Immature natural killer cell (primary cell): ENCODE data around the gene ARHGAP30. TPM values are rescaled to one million over a fixed set of nuclear protein-coding genes. Genes with fewer than 3 reads are reported as not detected.
"Not testable (repeated sequence)": the region's sequence is repeated elsewhere in the genome, so short reads cannot be mapped to it uniquely, and the experiment has no call there.

ENCODE experiments used
- DNase-seq, 3 donors: peaks; one replicate each; pipeline ENCODE4 v3.0.0; 2022; ENCODE audit warnings: mixed read lengths in 1 of 3
- H3K27ac Mint-ChIP-seq, 6 donors: one replicate each; pipeline ENCODE4 v1.8.0; 2020; ENCODE audit warnings: mixed read lengths in 6 of 6, mild to moderate bottlenecking in 5 of 6, inconsistent platforms in 4 of 6, moderate library complexity in 3 of 6
- H3K27me3 Mint-ChIP-seq, 3 donors: one replicate each; pipeline ENCODE4 v1.8.0; 2020 to 2021; ENCODE audit warnings: low read depth in 3 of 3, mild to moderate bottlenecking in 3 of 3, mixed read lengths in 3 of 3, moderate library complexity in 3 of 3, inconsistent platforms in 1 of 3
- H3K36me3 Mint-ChIP-seq, 3 donors: one replicate each; pipeline ENCODE4 v1.8.0; 2020; ENCODE audit warnings: mixed read lengths in 3 of 3, inconsistent platforms in 2 of 3, mild to moderate bottlenecking in 2 of 3
- H3K4me1 Mint-ChIP-seq, 2 donors: one replicate each; pipeline ENCODE4 v1.8.0; 2020; ENCODE audit warnings: inconsistent platforms in 2 of 2, mild to moderate bottlenecking in 2 of 2, mixed read lengths in 2 of 2, moderate library complexity in 1 of 2
- H3K4me3 Mint-ChIP-seq, 5 donors: one replicate each; pipeline ENCODE4 v1.8.0; 2020; ENCODE audit warnings: mild to moderate bottlenecking in 5 of 5, mixed read lengths in 5 of 5, inconsistent platforms in 3 of 5, moderate library complexity in 3 of 5
- H3K9me3 Mint-ChIP-seq, 6 donors: one replicate each; pipeline ENCODE4 v1.8.0; 2020; ENCODE audit warnings: mild to moderate bottlenecking in 6 of 6, mixed read lengths in 6 of 6, inconsistent platforms in 4 of 6, moderate library complexity in 3 of 6
- polyA plus RNA-seq, 3 donors: library from polyadenylated mRNA; unstranded; fragments of 300-500 nt; fragmentation: Illumina TruSeq; gene quantifications; one replicate each; pipeline ENCODE4 v1.2.3, GENCODE V29; 2021

The ARHGAP30 gene
- polyA plus RNA-seq, 3 donors from 2014 or later: 98.0 to 265 (median 103) TPM

DNA sequence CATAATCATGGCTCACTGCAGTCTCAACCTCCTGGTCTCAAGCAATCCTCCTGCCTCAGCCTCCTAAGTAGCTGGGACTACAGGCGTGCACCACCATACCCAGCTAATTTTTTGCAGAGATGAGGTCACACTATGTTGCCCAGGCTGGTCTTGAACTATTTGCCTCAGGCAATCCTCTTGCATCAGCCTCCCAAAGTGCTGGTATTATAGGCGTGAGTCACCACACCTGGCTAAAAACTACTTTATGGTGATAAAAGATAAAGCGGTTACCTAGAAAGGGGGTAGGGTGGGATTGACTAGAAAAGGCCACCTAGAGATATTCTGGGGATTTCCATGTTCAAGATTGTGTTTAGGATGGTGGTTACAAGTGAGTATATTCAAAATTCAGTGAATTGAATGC is 35.9 kb downstream of the ARHGAP30 start:
- Mint-ChIP-seq H3K4me3 (no peak overlapping the region), H3K27ac (no peak overlapping the region), H3K9me3 (no peaks in the 10 kb centered on the region), H3K4me1 (peaks cover 15 to 18% of the 10 kb centered on the region in 2 donors), H3K27me3 (peaks cover under 1 to 2% (median under 1%) of the 10 kb centered on the region in 3 donors), H3K36me3 (peaks cover 0 to 7% (median 4%) of the 10 kb centered on the region in 3 donors)
- no peak for DNase-seq

DNA sequence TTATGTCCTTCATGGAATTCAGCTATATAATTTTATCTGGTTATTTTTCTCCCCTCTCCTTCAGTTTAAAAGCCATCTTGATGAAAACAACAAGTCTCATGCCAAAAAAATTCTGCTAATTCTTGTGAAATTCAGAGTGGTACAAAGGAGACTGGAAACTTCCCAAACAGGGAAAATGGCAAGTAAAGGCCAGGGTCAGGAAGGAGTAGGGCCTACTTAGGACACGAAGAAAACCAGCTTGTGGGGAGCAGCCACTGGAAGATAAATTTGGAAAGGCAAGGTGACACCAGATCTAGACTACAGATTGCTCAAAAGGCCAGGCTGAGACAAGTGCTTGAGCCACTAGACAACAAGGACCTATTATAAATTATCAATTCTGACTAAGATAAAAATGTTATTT is 37.3 kb downstream of the ARHGAP30 start:
- peaks cover 6 to 7% of the 10 kb centered on the region in 2 donors for H3K4me1 Mint-ChIP-seq
- no peak overlapping the region for H3K4me3 Mint-ChIP-seq
- DNase-seq: no peak
- peaks cover 0 to 7% (median 4%) of the 10 kb centered on the region in 3 donors for H3K36me3 Mint-ChIP-seq
- no peaks in the 10 kb centered on the region for H3K9me3 Mint-ChIP-seq
- H3K27me3 Mint-ChIP-seq: no peaks in the 10 kb centered on the region
- H3K27ac Mint-ChIP-seq: peak overlapping the region in 1 of 6 donors; percentile 13

- Mint-ChIP-seq H3K27ac (peak overlapping the region in 1 of 6 donors; percentile 8), H3K4me1 (peaks cover 4% of the 10 kb centered on the region in 2 donors), H3K9me3 (no peaks in the 10 kb centered on the region), H3K4me3 (no peak overlapping the region), H3K27me3 (no peaks in the 10 kb centered on the region), H3K36me3 (peaks cover 0 to 7% (median 4%) of the 10 kb centered on the region in 3 donors)
- no peak for DNase-seq
These were observed 37.8 kb downstream of the ARHGAP30 start for GRCh38 chr1:161031874-161032273.

GRCh38 chr1:161029466-161029865 is 40.2 kb downstream of the ARHGAP30 start:
- not testable (repeated sequence) for DNase-seq, H3K9me3 Mint-ChIP-seq, H3K27ac Mint-ChIP-seq, H3K27me3 Mint-ChIP-seq, H3K4me3 Mint-ChIP-seq, H3K36me3 Mint-ChIP-seq, H3K4me1 Mint-ChIP-seq

DNA sequence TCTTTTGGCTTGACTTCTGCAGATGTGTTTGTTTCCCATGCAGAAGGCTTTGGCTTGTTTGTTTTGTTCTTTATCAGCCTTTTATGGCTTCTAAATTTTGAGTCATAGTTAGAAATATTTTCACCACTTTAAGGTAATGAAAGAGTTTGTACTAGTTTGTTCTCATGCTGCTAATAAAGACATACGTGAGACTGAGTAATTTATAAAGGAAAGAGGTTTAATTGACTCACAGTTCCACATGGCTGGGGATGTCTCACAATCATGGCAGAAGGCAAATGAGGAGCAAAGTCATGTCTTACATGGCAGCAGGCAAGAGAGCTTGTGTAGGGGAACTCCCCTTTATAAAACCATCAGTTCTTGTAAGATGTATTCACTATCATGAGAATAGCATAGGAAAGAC is 42.7 kb downstream of the ARHGAP30 start:
- H3K36me3 Mint-ChIP-seq, DNase-seq, H3K27me3 Mint-ChIP-seq, H3K9me3 Mint-ChIP-seq, H3K4me3 Mint-ChIP-seq, H3K4me1 Mint-ChIP-seq: not testable (repeated sequence)
- H3K27ac Mint-ChIP-seq: peak overlapping the region in 1 of 6 donors; percentile 3

GRCh38 chr1:161022432-161022831 is 47.3 kb downstream of the ARHGAP30 start:
- peaks cover 25 to 30% of the 10 kb centered on the region in 2 donors for H3K4me1 Mint-ChIP-seq
- H3K36me3 Mint-ChIP-seq, H3K9me3 Mint-ChIP-seq, DNase-seq: not testable (repeated sequence)
- peak overlapping the region in 5 of 6 donors; percentile 32 to 92 (median 84) for H3K27ac Mint-ChIP-seq
- peaks cover 7 to 16% (median 11%) of the 10 kb centered on the region in 3 donors for H3K27me3 Mint-ChIP-seq
- H3K4me3 Mint-ChIP-seq: peak overlapping the region in 4 of 5 donors; percentile 26 to 94 (median 72)

GRCh38 chr1:161021970-161022353 is 47.7 kb downstream of the ARHGAP30 start:
- H3K27me3 Mint-ChIP-seq: peaks cover 7 to 16% (median 11%) of the 10 kb centered on the region in 3 donors
- no peaks in the 10 kb centered on the region for H3K36me3 Mint-ChIP-seq
- no peak for DNase-seq
- peak overlapping the region in 5 of 6 donors; percentile 57 to 95 (median 89) for H3K27ac Mint-ChIP-seq
- peak overlapping the region; percentile 87 to 95 (median 94) for H3K4me3 Mint-ChIP-seq
- H3K4me1 Mint-ChIP-seq: peaks cover 25 to 30% of the 10 kb centered on the region in 2 donors
- H3K9me3 Mint-ChIP-seq: no peaks in the 10 kb centered on the region

DNA sequence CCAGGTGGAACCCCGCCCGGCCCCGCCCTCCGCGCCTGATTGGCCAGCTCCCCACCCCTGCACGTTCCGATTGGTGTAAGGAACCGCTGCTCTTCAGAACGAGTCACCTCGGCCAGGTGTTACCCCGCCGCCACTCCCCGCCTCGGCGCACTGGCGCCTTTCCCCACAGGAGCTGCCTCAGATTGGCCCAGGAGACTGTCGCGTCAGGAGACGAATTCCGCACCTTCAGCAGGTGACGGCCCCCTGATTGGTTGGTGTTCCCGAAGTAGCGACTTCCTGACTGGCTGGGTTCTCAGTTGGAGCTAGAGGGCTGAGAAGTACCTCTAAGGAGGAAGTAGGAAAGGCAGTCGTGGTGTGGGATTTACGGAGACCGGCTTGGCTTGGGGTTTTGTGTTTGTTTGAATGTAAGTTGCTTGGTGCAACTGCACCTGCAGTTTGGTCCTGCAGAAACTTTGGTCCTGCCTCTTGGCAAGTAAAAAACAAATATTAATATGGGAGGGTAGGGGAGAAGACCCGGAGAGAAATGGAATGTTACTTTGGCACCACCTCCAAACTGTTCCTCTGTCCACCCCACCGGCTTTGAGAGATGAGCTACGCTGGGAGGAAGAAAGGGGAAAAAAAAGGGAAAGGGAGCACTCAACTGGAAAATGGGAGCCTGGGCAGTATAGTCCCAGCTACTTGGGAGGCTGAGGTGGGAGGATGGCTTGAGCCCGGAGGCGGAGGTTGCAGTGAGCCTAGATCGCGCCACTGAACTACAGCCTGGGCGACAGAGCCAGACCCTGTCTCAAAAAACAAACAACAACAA is 48.3 kb downstream of the ARHGAP30 start:
- Mint-ChIP-seq H3K36me3 (no peaks in the 10 kb centered on the region), H3K9me3 (no peaks in the 10 kb centered on the region), H3K27me3 (peaks cover 7 to 16% (median 11%) of the 10 kb centered on the region in 3 donors), H3K27ac (peak overlapping the region; percentile 84 to 97 (median 94)), H3K4me3 (peak overlapping the region; percentile 87 to 95 (median 94)), H3K4me1 (peaks cover 25 to 30% of the 10 kb centered on the region in 2 donors)
- DNase-seq: peak; percentile 82 to 85 (median 85)

- Mint-ChIP-seq H3K36me3 (no peaks in the 10 kb centered on the region), H3K4me1 (peaks cover 25 to 30% of the 10 kb centered on the region in 2 donors)
These were observed 49.1 kb downstream of the ARHGAP30 start, which contains the start of gene F11R for GRCh38 chr1:161020509-161021164. Gene F11R, minus strand, starts transcription at chr1:161021152. Its CDS starts 79 bp downstream, at chr1:161021073.

DNA sequence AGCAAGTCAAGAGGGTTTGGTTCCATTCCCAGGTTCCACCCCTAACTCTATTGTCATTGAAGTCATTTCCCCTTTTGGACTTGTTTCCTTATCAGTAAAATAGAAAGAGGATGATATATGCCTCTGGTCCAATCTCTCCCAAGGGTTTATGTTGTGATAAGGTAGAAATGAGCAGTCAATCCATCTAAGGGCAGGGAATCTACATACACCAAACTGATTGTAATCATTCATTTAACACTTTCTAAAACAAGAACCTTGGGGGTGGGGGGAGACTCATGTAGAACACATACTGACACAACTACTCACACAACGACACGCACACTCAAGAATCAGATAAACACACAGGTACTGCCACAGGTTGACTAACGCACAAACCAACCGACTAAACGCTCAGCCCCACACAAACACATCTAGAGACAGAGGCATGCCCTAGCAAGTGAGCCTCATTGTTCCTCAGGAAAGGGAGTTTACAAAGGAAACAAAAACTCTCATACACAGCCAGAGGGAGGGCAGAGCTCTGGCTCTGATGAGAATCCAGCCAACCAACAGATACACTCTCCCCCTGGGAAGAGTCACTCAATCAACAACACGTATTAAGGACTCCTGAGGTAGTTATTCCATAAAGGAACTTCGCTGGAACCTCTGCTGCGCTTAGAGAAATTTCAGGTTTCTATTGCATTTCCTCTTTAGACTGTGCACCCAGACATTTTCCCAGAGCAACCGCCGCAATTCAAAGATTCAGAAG is 49.8 kb downstream of the ARHGAP30 start:
- no peak for DNase-seq
- Mint-ChIP-seq H3K4me1 (peaks cover 25 to 30% of the 10 kb centered on the region in 2 donors), H3K36me3 (no peaks in the 10 kb centered on the region), H3K27me3 (peaks cover 7 to 16% (median 11%) of the 10 kb centered on the region in 3 donors), H3K9me3 (no peaks in the 10 kb centered on the region), H3K27ac (peak overlapping the region; percentile 84 to 97 (median 94)), H3K4me3 (peak overlapping the region; percentile 87 to 95 (median 94))

More at GRCh38 chr1:161020509-161021164, 49.1 kb downstream of the ARHGAP30 start, which contains the start of gene F11R:
- Mint-ChIP-seq H3K27ac (peak within 1 kb of the TSS; percentile 84 to 97 (median 94)), H3K9me3 (no peaks in the 10 kb centered on the region), H3K4me3 (peak within 1 kb of the TSS; percentile 87 to 95 (median 94)), H3K27me3 (peaks cover 7 to 16% (median 11%) of the 10 kb centered on the region in 3 donors)
- peak in 1 of 3 donors; percentile 38 for DNase-seq

DNA sequence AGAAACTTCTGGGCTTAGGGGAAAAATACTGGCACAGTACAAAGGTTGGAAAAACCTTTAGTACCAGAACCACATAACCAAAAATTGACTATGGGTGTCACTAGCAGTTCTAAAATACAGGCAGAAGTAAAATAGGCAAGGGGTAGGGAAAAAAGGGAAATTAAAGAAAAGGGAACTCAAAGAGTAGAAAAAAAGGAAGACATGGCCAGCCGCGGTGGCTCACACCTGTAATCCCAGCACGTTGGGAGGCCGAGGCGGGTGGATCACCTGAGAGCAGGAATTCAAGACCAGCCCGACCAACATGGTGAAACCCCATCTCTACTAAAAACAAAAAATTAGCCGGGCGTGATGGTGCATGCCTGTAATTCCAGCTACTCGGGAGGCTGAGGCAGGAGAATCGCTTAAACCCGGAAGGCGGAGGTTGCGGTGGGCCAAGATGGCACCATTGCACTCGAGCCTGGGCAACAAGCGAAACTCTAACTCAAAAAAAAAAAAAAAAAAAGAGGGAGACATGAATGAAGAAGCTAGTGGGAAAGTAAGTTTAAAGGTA is 50.5 kb downstream of the ARHGAP30 start:
- H3K27me3 Mint-ChIP-seq: peaks cover 7 to 16% (median 11%) of the 10 kb centered on the region in 3 donors
- H3K4me3 Mint-ChIP-seq: peak overlapping the region; percentile 87 to 95 (median 94)
- peaks cover 26 to 33% of the 10 kb centered on the region in 2 donors for H3K4me1 Mint-ChIP-seq
- peak overlapping the region in 5 of 6 donors; percentile 1 to 84 (median 59) for H3K27ac Mint-ChIP-seq
- DNase-seq, H3K9me3 Mint-ChIP-seq, H3K36me3 Mint-ChIP-seq: not testable (repeated sequence)

GRCh38 chr1:161018631-161018930 is 51.1 kb downstream of the ARHGAP30 start:
- H3K9me3 Mint-ChIP-seq: no peaks in the 10 kb centered on the region
- no peak overlapping the region for H3K4me3 Mint-ChIP-seq
- no peaks in the 10 kb centered on the region for H3K36me3 Mint-ChIP-seq
- H3K4me1 Mint-ChIP-seq: peaks cover 33 to 39% of the 10 kb centered on the region in 2 donors
- peak overlapping the region in 1 of 6 donors; percentile 14 for H3K27ac Mint-ChIP-seq
- no peak for DNase-seq
- peaks cover 8 to 19% (median 17%) of the 10 kb centered on the region in 3 donors for H3K27me3 Mint-ChIP-seq
